ENCODE results near the gene MS4A6A.
A peak's percentile ranks its signal among the peaks of the same experiment; 100 is the strongest.
"Not testable (repeated sequence)": the region's sequence is repeated elsewhere in the genome, so short reads cannot be mapped to it uniquely, and the experiment has no call there.

MS4A6A gene

GRCh38 chr11:60131912-60132311 lies 51.0 kb downstream of the MS4A6A start:
- DNase-seq (ENCODE audit: low read depth in 2 of 2): no peak
- no peak overlapping the region for H3K4me3 ChIP-seq (replicated peaks in 1 of 2; ENCODE audit: low read depth in 2 of 2, low read length in 2 of 2)
- no peak for TF ChIP-seq CTCF (IDR thresholded peaks at IDR 0.05; ENCODE audit: low read depth, low read length)

GRCh38 chr11:60130496-60130895 lies 52.4 kb downstream of the MS4A6A start:
- no peak for TF ChIP-seq CTCF (IDR thresholded peaks at IDR 0.05; ENCODE audit: low read depth, low read length)
- DNase-seq (ENCODE audit: low read depth in 2 of 2): peak; percentile 0 to 2
- no peak overlapping the region for H3K4me3 ChIP-seq (replicated peaks in 1 of 2; ENCODE audit: low read depth in 2 of 2, low read length in 2 of 2)

- TF ChIP-seq CTCF (IDR thresholded peaks at IDR 0.05; ENCODE audit: low read depth, low read length): no peak
- no peak for DNase-seq (ENCODE audit: low read depth in 2 of 2)
- no peak overlapping the region for H3K4me3 ChIP-seq (replicated peaks in 1 of 2; ENCODE audit: low read depth in 2 of 2, low read length in 2 of 2)
These were observed 53.0 kb downstream of the MS4A6A start for GRCh38 chr11:60129853-60130252.

- not testable (repeated sequence) for DNase-seq (ENCODE audit: low read depth in 2 of 2); H3K4me3 ChIP-seq (replicated peaks in 1 of 2; ENCODE audit: low read depth in 2 of 2, low read length in 2 of 2)
These were observed 54.0 kb downstream of the MS4A6A start for GRCh38 chr11:60128866-60129265.

GRCh38 chr11:60128376-60128775 lies 54.5 kb downstream of the MS4A6A start:
- no peak for TF ChIP-seq CTCF (IDR thresholded peaks at IDR 0.05; ENCODE audit: low read depth, low read length)
- H3K4me3 ChIP-seq (replicated peaks in 1 of 2; ENCODE audit: low read depth in 2 of 2, low read length in 2 of 2): no peak overlapping the region
- no peak for DNase-seq (ENCODE audit: low read depth in 2 of 2)

- no peak for TF ChIP-seq CTCF (IDR thresholded peaks at IDR 0.05; ENCODE audit: low read depth, low read length)
- no peak for DNase-seq (ENCODE audit: low read depth in 2 of 2)
- H3K4me3 ChIP-seq (replicated peaks in 1 of 2; ENCODE audit: low read depth in 2 of 2, low read length in 2 of 2): no peak overlapping the region
These were observed 55.5 kb downstream of the MS4A6A start for GRCh38 chr11:60127311-60127811.

- no peak overlapping the region for H3K4me3 ChIP-seq (replicated peaks in 1 of 2; ENCODE audit: low read depth in 2 of 2, low read length in 2 of 2)
- TF ChIP-seq CTCF (IDR thresholded peaks at IDR 0.05; ENCODE audit: low read depth, low read length): no peak
- DNase-seq (ENCODE audit: low read depth in 2 of 2): no peak
These were observed 56.8 kb downstream of the MS4A6A start for GRCh38 chr11:60125956-60126585.
